ENCODE data around the gene DRAXIN.

DRAXIN gene

DNA sequence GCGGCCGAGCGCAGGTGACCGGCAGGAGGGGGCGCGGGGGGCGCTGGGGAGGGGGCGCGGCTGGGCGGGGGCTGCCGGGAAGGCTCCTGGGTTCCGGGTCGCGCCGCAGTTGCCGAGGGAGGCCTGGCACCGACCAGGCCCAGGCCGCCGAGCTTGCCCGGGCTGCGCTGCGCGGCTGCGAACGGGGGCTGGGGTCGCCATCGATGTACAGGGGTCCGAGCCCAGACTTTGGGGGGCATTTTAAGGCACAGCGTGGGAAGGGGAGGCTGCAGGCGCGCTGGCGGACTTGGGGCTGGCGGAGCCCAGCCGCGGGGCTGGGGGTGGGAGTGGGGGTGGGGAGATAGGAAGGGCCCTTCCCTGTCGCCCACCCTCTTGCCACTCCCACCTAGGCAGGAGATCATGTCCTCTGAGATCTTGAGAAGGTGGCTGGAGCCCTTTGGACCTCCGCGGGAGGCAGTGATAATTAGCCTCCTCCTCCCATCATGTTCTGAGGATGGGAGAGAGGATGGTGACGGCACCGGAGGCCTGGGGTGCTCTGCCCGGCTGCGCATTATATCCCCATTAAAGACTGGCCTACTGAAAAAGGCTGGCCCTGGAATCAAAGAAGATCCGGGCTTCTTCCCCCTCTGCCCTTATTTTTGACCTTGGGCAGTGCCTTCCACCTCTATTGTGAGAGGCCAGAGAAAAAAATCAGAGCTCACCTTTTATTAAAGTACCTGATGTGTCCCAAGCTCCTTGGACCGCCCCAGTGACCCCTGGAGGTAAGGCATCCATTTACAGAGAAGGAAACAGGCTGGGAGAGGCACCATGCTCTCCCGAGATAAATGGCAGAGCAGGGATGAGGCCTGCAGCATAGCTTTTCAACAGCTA lies 36.3 kb upstream of the DRAXIN start:
- no peak for DNase-seq (ENCODE audit: low read depth)

DNA sequence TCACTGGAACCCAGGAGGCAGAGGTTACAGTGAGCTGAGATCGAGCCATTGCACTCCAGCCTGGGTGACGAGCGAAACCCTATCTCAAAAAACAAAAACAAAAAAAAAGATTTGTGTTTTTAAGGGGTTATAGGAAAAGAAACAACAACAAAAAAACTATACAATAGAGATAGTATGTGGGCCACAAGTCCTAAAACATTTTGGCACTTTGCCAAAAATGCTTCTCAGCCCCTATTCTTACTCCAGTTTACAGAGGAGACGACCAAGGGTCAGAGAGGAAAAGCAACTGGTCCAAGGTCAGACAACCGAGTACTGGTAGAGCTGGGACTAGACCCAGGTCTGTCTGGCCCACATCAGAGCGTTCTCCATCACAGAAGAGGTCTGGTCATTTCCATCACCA lies 33.9 kb upstream of the DRAXIN start:
- DNase-seq (ENCODE audit: low read depth): no peak

DNA sequence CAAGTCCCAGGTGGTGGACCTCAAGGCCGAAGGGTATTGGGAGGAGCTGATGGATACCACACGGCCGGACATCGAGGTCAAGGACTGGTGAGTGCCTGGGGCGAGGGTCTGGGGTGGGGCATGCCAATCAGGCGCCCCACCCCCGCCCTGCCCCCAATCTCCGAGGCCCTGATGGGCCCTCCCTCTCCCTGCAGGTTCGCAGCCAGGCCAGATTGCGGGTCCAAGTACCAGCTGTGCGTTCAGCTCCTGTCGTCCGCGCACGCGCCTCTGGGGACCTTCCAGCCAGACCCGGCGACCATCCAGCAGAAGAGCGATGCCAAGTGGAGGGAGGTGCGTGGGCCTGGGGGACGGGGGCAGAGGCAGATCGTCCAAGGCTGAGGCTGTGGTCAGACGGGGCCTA lies 33.0 kb upstream of the DRAXIN start:
- DNase-seq (ENCODE audit: low read depth): no peak

DNA sequence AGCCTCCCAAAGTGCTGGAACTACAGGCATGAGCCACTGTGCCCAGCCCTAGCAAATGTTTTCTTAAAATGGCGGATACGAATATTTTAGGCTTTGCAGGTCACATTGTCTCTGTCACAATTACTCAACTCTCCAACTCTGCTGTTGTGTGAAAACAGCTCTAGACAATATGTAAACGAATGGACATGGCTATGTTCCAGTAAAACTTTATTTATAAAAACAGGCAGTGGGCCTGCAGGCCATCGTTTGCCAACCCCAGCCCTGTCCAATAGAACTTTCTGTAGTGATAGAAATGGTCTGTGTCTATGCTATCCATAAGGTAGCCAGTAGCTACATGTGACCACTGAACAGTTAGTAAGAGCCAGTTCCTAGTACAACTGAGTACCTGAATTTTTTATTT lies 31.8 kb upstream of the DRAXIN start:
- DNase-seq (ENCODE audit: low read depth): no peak

- no peak for DNase-seq (ENCODE audit: low read depth)
These were observed 30.4 kb upstream of the DRAXIN start for GRCh38 chr1:11661103-11661502.

DNA sequence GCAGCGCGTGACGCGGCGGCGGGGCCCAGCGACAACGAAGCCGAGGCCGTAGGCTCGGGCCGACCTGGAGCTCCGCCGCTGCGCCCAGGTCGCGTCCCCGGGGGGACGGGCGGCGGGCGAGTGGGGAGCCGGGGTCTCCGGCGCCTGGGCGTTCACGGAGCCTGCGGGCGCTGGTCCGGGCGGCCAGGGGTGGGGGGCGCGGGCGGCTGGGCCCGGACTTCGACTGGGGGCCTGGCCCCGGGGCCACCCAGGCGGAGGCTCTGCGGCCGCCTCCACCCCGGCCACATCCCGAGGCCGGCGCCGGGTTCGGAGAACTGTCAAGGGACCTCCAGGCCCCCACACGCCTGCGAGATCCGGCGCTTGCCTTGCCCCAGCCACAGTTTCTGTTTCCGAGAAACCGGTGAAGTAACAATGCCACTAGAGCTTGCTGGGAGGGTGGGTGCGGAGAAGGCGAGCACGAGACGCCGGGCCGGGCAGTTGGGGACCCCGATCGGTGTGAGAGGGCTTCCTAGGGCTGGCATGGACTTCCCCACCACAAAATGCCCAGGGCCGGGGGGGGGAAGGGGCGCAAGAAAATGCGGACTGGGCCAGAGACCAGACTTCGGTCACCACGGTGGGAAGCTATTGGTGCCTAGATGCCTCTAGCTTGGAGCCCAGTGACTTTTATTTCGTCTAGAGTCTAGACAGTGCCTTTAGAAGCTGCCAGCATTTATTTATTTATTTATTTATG lies 27.0 kb upstream of the DRAXIN start:
- peak; percentile 38 for DNase-seq (ENCODE audit: low read depth)

DNA sequence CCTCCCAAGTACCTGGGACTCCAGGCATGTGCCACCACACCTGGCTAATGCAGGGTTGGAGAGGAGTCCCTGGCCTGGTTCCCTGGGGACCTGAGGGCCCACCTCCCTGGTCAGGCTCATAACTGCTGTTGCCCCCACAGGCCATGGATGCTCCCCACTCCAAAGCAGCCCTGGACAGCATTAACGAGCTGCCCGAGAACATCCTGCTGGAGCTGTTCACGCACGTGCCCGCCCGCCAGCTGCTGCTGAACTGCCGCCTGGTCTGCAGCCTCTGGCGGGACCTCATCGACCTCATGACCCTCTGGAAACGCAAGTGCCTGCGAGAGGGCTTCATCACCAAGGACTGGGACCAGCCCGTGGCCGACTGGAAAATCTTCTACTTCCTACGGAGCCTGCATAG lies 23.0 kb upstream of the DRAXIN start:
- DNase-seq (ENCODE audit: low read depth): no peak

DNA sequence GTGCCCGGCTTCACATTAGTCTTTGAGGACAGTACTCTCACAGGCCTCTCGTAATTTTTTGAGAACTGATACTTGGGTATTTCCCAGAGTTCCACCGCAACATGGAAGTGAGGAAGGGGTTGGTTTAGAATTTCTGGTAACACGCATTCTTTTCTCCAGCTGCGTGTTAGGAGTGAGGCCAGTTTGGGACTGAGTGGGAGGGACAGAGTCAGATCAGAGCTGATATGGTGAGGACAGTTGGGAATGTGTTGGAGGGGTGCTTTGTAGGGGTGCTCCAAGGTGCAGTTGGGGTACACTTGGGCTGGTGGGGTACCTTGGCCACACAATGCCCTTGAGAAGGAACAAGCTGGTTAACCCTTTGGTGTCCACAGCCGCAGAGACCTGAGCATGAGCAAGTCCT lies 20.8 kb upstream of the DRAXIN start:
- DNase-seq (ENCODE audit: low read depth): no peak

DNA sequence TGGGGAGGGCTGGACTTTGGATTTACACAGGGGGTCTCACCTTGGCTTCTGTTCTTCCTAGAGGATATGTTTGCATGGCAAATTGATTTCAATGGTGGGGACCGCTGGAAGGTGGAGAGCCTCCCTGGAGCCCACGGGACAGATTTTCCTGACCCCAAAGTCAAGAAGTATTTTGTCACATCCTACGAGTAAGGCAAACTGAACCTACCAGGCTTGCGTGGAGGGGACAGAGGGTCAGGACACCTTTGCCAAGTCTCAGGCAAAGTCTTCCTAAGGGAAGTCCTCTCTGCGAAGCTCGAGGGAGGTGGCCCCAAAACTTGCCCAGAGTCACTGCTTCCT lies 20.3 kb upstream of the DRAXIN start:
- DNase-seq (ENCODE audit: low read depth): no peak

DNA sequence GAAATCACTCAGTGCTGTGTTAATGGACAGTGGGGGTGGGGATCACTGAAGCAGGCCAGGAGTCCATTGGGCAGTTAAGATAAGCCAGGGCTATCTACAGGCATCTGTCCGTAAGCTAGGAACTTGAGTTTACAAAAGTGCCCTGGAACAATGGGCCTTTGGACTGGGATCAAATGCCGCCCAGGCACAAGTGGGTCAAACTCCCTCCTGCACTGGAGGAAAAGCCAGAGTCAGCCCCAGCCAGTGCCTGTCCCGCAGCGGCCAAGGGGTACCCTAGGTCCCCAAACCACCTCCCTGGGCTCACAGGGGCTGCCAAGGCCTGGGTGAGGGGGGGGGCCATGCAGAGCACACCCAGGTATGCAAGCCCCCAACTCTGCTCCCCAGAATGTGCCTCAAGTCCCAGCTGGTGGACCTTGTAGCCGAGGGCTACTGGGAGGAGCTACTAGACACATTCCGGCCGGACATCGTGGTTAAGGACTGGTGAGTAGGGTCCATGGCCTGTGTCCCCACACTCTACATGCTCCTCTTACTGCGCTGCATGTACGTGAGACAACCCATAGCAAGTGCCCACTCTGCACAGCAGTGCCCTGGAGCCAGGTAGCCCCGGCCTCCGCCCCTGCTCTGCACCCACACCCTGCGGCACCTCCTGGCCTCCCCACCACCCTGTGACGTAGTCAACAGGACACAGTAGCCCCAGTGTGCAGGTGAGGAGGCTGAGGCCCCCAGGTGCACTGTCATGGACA lies 19.8 kb upstream of the DRAXIN start:
- no peak for DNase-seq (ENCODE audit: low read depth)

- no peak for DNase-seq (ENCODE audit: low read depth)
These were observed 18.3 kb upstream of the DRAXIN start for GRCh38 chr1:11673089-11673769.

- DNase-seq (ENCODE audit: low read depth): no peak
These were observed 17.0 kb upstream of the DRAXIN start for GRCh38 chr1:11674488-11674887.

DNA sequence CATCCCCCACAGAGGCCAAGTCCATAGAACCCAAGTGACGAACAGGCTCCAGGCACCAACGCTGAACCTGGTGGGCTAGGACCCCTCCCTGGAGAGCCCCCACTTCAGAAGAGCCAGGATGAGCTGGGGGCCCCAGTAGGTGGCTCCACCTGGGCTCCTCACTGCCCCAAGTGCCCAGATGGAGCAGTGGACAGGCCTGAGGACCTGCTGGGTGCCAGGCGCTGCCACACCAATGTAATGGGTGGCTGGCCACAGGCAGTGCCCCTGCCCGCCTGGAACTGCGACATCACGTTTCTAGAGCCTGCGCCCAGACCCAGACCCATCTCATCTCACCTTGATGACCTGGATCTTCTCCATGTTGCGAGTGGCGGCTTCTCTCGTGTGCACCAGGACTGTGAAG lies 16.2 kb upstream of the DRAXIN start:
- DNase-seq (ENCODE audit: low read depth): no peak

DNA sequence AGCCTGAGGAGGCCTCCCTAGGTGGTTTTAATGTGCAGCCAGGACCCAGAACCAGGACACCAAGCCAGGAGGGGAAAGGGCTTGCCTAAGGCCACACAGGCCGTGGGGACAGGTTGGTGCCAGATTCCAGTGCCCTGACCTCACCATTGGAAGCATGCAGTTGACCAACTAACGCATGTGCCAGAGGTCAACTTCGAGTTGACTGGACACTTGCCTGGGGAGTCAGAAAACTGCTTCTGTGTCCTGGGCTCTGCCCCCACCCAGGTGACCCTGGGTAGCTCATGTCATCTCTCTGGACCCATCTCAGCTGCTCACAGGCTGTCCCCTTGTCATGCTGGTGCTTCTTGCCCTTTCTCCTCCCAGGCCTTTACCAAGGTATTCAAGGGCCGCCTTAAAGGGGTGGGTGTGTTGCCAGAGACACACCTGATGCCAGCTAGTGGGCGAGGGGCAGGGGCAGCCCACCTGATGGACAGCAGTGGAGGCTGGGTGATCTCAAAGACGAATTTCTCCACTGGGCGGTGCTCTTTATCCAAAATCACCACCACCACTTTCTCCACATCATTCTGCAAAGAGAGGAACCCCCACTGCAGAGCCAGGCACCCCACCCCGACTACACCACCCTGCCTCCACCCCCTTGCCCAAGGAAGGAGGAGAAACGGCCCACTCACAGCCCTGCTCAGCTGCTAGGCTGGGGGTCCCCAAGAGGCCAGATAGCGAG lies 15.0 kb upstream of the DRAXIN start:
- no peak for DNase-seq (ENCODE audit: low read depth)

DNA sequence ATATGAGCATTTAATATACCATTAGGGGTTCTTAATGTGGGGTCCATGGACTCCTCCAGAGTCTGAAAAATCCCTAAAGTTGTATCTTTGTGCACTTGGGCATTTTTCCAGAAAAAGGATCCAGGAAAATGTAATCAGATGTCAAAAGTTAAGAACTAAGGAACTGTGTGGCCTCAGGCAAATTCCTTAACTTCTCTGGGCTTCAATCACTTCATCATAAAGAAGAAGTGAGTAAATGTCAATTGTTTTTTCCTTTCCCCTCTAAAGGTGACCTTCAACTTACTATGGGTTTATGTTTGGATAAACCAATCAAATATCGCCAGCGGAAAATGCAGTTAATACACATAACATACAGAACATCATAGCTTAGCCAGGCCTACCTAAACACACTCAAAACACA lies 13.1 kb upstream of the DRAXIN start:
- no peak for DNase-seq (ENCODE audit: low read depth)

- DNase-seq (ENCODE audit: low read depth): no peak
These were observed 11.0 kb upstream of the DRAXIN start for GRCh38 chr1:11680270-11681070.

DNA sequence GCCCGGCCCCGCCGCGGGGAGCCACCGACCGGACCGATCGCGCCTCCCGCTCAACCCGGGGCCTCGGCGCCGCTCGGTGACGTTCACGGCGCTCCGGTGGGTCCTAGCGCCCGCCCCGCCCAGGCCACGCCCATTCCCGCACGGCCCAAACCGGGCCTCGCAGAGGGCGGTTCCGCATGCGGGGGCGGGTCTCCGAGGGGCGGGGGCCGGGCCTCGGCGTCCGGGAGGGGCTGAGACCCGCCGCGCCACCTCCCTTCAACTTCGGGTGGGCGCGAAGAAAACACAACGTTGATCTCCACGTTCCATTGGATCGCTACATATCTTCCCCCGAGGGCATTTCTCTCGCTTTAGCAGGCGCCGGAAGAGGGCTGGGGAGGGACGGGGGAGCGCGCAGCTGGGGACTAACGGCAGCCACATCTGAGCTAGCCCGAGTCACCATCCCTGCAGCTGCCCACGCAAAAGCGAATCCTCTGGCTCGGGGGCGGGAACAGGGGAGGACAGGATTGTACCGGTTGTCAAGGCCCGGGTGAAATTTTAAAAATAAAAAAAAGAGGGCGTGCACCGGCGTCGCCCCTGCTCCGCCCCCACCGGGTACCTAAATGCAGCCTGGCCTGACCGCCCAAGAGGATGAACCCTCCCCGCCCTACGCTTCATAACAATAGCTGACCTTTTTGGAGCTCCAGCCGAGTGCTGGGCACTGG lies 10.3 kb upstream of the DRAXIN start, which contains the start of gene MAD2L2:
Gene MAD2L2, minus strand, starts transcription at position 78 of the 701 bp plus-strand sequence. CDS start 547 bp downstream, outside the sequence.
- DNase-seq (ENCODE audit: low read depth): peak; percentile 83

GRCh38 chr1:11682287-11682771 lies 9.2 kb upstream of the DRAXIN start:
- DNase-seq (ENCODE audit: low read depth): no peak

DNA sequence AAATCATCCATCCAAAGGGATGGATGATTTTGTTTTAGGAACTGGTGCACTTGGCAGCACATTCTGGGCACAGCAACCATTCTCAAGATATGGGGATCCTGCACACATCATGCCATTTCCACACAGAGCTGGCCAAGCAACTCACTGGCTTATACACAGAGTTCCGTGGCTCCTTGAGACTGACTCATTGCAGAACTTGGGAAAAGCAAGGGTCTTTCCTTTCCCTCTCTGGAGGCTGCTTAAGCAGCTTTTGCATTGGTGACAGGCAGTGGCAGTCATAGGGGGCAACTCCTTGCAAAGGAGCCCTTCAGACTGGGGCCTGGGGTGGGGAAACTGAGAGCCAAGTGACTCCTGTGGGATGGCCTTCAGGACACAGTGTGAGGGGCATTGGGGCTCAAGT lies 8.7 kb upstream of the DRAXIN start:
- DNase-seq (ENCODE audit: low read depth): no peak

GRCh38 chr1:11684070-11684469 lies 7.4 kb upstream of the DRAXIN start:
- no peak for DNase-seq (ENCODE audit: low read depth)
